GM20431 (cell line): ENCODE measurements around the gene HIBADH.

Source experiments
- in situ Hi-C: fragments of 300-500 bp; cut with MseI, MboI; formaldehyde crosslinking; loops from one replicate; pipeline ENCODE4 v1.15.0; 2020; ENCODE audit warnings: low sequenced_read_pairs; ENCODE audit not compliant: unreplicated experiment

The HIBADH gene

GRCh38 chr7:27662490-27663205 lies at the start of gene HIBADH:
HIBADH (minus strand) TSS chr7:27662883; CDS start chr7:27662788, 95 bp downstream.
- in situ Hi-C loops: no loop called here

GRCh38 chr7:27712217-27712616 lies 49.5 kb upstream of the HIBADH start:
- in situ Hi-C loops: no loop called here

GRCh38 chr7:27709137-27710075 lies 46.7 kb upstream of the HIBADH start:
- in situ Hi-C loops: no loop called here

GRCh38 chr7:27708485-27708884 lies 45.8 kb upstream of the HIBADH start:
- in situ Hi-C loops: no loop called here

- in situ Hi-C loops: no loop called here
Measured at GRCh38 chr7:27705200-27705594, 42.5 kb upstream of the HIBADH start.

GRCh38 chr7:27704422-27705199 lies 41.9 kb upstream of the HIBADH start:
- in situ Hi-C loops: no loop called here

- in situ Hi-C loops: no loop called here
Measured at GRCh38 chr7:27703181-27703580, 40.5 kb upstream of the HIBADH start.

GRCh38 chr7:27700501-27700900 lies 37.8 kb upstream of the HIBADH start:
- in situ Hi-C loops: no loop called here

GRCh38 chr7:27699751-27700150 lies 37.1 kb upstream of the HIBADH start:
- in situ Hi-C loops: loop anchor here (25.0 kb wide), 1 partner anchor 238 kb away; no protein-coding TSS in a partner anchor

- in situ Hi-C loops: loop anchor here (25.0 kb wide), 1 partner anchor 239 kb away; no protein-coding TSS in a partner anchor
Measured at GRCh38 chr7:27697861-27698430, 35.3 kb upstream of the HIBADH start.

- in situ Hi-C loops: loop anchor here (25.0 kb wide), 1 partner anchor 242 kb away; no protein-coding TSS in a partner anchor
Measured at GRCh38 chr7:27695096-27695495, 32.4 kb upstream of the HIBADH start.

GRCh38 chr7:27693794-27694193 lies 31.1 kb upstream of the HIBADH start:
- in situ Hi-C loops: loop anchor here (25.0 kb wide), 1 partner anchor 244 kb away; no protein-coding TSS in a partner anchor

- in situ Hi-C loops: loop anchor here (25.0 kb wide), 1 partner anchor 247 kb away; no protein-coding TSS in a partner anchor
Measured at GRCh38 chr7:27690649-27691048, 28.0 kb upstream of the HIBADH start.

- in situ Hi-C loops: loop anchor here (25.0 kb wide), 1 partner anchor 248 kb away; no protein-coding TSS in a partner anchor
Measured at GRCh38 chr7:27689591-27690164, 27.0 kb upstream of the HIBADH start.

GRCh38 chr7:27689150-27689549 lies 26.5 kb upstream of the HIBADH start:
- in situ Hi-C loops: loop anchor here (25.0 kb wide), 1 partner anchor 248 kb away; no protein-coding TSS in a partner anchor

GRCh38 chr7:27688646-27689045 lies 26.0 kb upstream of the HIBADH start:
- in situ Hi-C loops: loop anchor here (25.0 kb wide), 1 partner anchor 249 kb away; no protein-coding TSS in a partner anchor

- in situ Hi-C loops: loop anchor here (25.0 kb wide), 1 partner anchor 249 kb away; no protein-coding TSS in a partner anchor
Measured at GRCh38 chr7:27688056-27688455, 25.4 kb upstream of the HIBADH start.

GRCh38 chr7:27686315-27686714 lies 23.6 kb upstream of the HIBADH start:
- in situ Hi-C loops: loop anchor here (25.0 kb wide), 1 partner anchor 251 kb away; no protein-coding TSS in a partner anchor

GRCh38 chr7:27685893-27686292 lies 23.2 kb upstream of the HIBADH start:
- in situ Hi-C loops: loop anchor here (25.0 kb wide), 1 partner anchor 251 kb away; no protein-coding TSS in a partner anchor
